Measurements from ENCODE around the gene TCP11L1. TPM values are rescaled to one million over a fixed set of nuclear protein-coding genes. Genes with fewer than 3 reads are reported as not detected.
"Not testable (repeated sequence)": the region's sequence is repeated elsewhere in the genome, so short reads cannot be mapped to it uniquely, and the experiment has no call there.

TCP11L1 gene
- total and polyA plus RNA-seq, 12 donors, result 3.0 to 35.2 (median 13.3) TPM

GRCh38 chr11:33045551-33046255 is 6.3 kb downstream of the TCP11L1 start:
- Histone ChIP-seq H3K4me1 (replicated peaks in 1 of 2) (peaks cover 0 to 16% of the 10 kb centered on the region in 2 donors), H3K36me3 (replicated peaks in 1 of 2) (peaks cover 0 to 14% of the 10 kb centered on the region in 2 donors), H3K9me3 (replicated peaks in 1 of 3) (no peaks in the 10 kb centered on the region), H3K27ac (no peak overlapping the region), H3K27me3 (no peaks in the 10 kb centered on the region), H3K4me3 (no peak overlapping the region)
- TF ChIP-seq POLR2A (IDR thresholded peaks at IDR 0.05), result no peak
- TF ChIP-seq CTCF (IDR thresholded peaks at IDR 0.05), result no peak
- 88 to 95% (median 92%) methylated on average over 8 of the region's 8 CpGs for WGBS, 4 donors
- DNase-seq, result no peak
- intact Hi-C loops (cut with DNase I), result no loop called here

GRCh38 chr11:33048701-33049100 is 9.3 kb downstream of the TCP11L1 start:
- H3K9me3 ChIP-seq (replicated peaks in 1 of 3); H3K27me3 ChIP-seq; H3K36me3 ChIP-seq (replicated peaks in 1 of 2); intact Hi-C loops (cut with DNase I); H3K4me3 ChIP-seq; H3K27ac ChIP-seq; H3K4me1 ChIP-seq (replicated peaks in 1 of 2): not testable (repeated sequence)
- 65 to 80% (median 69%) methylated on average over 6 of the region's 6 CpGs for WGBS, 4 donors
- peak in 5 of 7 donors; percentile 33 to 59 (median 37) for DNase-seq

GRCh38 chr11:33049565-33050408 is 10.4 kb downstream of the TCP11L1 start:
- H3K4me1 ChIP-seq (replicated peaks in 1 of 2); H3K9me3 ChIP-seq (replicated peaks in 1 of 3); H3K27ac ChIP-seq; H3K36me3 ChIP-seq (replicated peaks in 1 of 2); H3K27me3 ChIP-seq; intact Hi-C loops (cut with DNase I); H3K4me3 ChIP-seq; DNase-seq: not testable (repeated sequence)
- 89 to 100% (median 92%) methylated on average over 3 of the region's 3 CpGs for WGBS, 4 donors

GRCh38 chr11:33052231-33052630 is 12.9 kb downstream of the TCP11L1 start:
- no peak for TF ChIP-seq CTCF (IDR thresholded peaks at IDR 0.05)
- TF ChIP-seq POLR2A (IDR thresholded peaks at IDR 0.05), result no peak
- WGBS, 4 donors, result 68 to 91% (median 81%) methylated on average over 2 of the region's 2 CpGs
- intact Hi-C loops (cut with DNase I), result no loop called here
- H3K9me3 ChIP-seq (replicated peaks in 1 of 3), result no peaks in the 10 kb centered on the region
- H3K36me3 ChIP-seq (replicated peaks in 1 of 2), result no peaks in the 10 kb centered on the region
- no peak overlapping the region for H3K4me3 ChIP-seq
- H3K27me3 ChIP-seq, result no peaks in the 10 kb centered on the region
- H3K4me1 ChIP-seq (replicated peaks in 1 of 2), result peaks cover 0 to 6% of the 10 kb centered on the region in 2 donors
- no peak for DNase-seq
- peak overlapping the region in 1 of 5 donors; percentile 50 for H3K27ac ChIP-seq

GRCh38 chr11:33055375-33055774 is 16.0 kb downstream of the TCP11L1 start:
- peak in 1 of 7 donors; percentile 17 for DNase-seq
- Histone ChIP-seq H3K27me3 (no peaks in the 10 kb centered on the region), H3K9me3 (replicated peaks in 1 of 3) (no peaks in the 10 kb centered on the region), H3K27ac (no peak overlapping the region), H3K36me3 (replicated peaks in 1 of 2) (peaks cover 0 to 24% of the 10 kb centered on the region in 2 donors), H3K4me1 (replicated peaks in 1 of 2) (no peaks in the 10 kb centered on the region), H3K4me3 (no peak overlapping the region)
- TF ChIP-seq POLR2A (IDR thresholded peaks at IDR 0.05) (no peak), CTCF (IDR thresholded peaks at IDR 0.05) (no peak)
- intact Hi-C loops (cut with DNase I), result no loop called here
